Osteocyte (in vitro differentiated cells): ENCODE measurements around the gene TP73. TPM values are rescaled to one million over a fixed set of nuclear protein-coding genes. Genes with fewer than 3 reads are reported as not detected.

Source experiments
- DNase-seq: peaks from one replicate; pipeline ENCODE4 v3.0.0; 2021; ENCODE audit warnings: mixed read lengths; ENCODE audit not compliant: unreplicated experiment; ENCODE audit errors: extremely low spot score
- H3K27ac Mint-ChIP-seq: one replicate; pipeline ENCODE4 v1.8.0; 2021; ENCODE audit warnings: mild to moderate bottlenecking, mixed read lengths; ENCODE audit not compliant: unreplicated experiment
- H3K27me3 Mint-ChIP-seq: one replicate; pipeline ENCODE4 v1.8.0; 2021; ENCODE audit warnings: mixed read lengths; ENCODE audit not compliant: unreplicated experiment
- H3K36me3 Mint-ChIP-seq: one replicate; pipeline ENCODE4 v1.8.0; 2021; ENCODE audit warnings: mixed read lengths; ENCODE audit not compliant: unreplicated experiment
- H3K4me1 Mint-ChIP-seq: one replicate; pipeline ENCODE4 v1.8.0; 2021; ENCODE audit warnings: mixed read lengths; ENCODE audit not compliant: unreplicated experiment
- H3K4me3 Mint-ChIP-seq: one replicate; pipeline ENCODE4 v1.8.0; 2021; ENCODE audit warnings: mild to moderate bottlenecking, moderate library complexity, mixed read lengths; ENCODE audit not compliant: unreplicated experiment
- H3K9me3 Mint-ChIP-seq: one replicate; pipeline ENCODE4 v1.8.0; 2021; ENCODE audit warnings: mixed read lengths; ENCODE audit not compliant: unreplicated experiment
- total RNA-seq: library from RNA; stranded (reverse); gene quantifications from 2 replicates; pipeline ENCODE4 v1.2.1, GENCODE V29; 2021
- TF ChIP-seq, protein P1 (sequence below): fragments of 200-600 bp; sonication (generic); IDR thresholded peaks from 2 replicates; pipeline ENCODE4 v1.5.0; 2021; ENCODE audit warnings: antibody characterized with exemption, mild to moderate bottlenecking, moderate library complexity

Gene TP73
- total RNA-seq, 1 donor from 2014 or later: 0.24 TPM

DNA sequence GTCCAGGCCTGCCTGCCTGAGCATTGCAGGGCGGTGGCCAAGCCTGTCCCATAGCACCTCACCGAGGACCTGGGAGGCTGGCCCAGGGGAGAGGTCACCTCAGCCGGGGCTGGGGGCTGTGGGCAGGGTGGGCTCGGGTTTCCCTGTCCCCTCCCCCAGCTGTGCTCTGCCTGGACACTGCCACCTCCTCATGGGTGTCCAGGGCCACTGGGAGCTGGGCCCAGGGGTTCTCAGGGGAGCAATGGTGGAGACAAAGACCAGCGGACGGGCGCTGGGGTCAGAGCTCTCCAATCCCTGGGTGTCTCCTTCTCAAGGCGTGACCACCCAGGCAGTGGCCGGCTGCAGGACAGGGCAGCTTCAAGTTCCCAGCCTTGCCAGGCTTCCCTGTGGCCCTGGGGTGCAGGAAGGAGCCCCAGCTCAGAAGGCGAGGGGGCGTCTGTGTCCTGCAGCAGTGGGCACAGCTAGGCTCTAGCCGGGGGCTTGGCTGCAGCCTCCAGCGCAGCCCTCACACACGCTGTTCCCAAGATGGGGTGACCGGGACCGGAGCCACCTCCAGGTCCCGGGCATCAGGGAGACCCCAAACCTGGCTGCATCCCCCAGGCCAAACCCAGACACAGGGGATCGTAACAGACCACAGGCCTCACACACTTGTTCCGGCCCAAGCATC, 29.0 kb downstream of the TP73 start:
- no peak overlapping the region for H3K27ac Mint-ChIP-seq
- DNase-seq: no peak
- H3K4me3 Mint-ChIP-seq: no peak overlapping the region
- H3K4me1 Mint-ChIP-seq: no peaks in the 10 kb centered on the region
- no peaks in the 10 kb centered on the region for H3K36me3 Mint-ChIP-seq
- peaks cover 9% of the 10 kb centered on the region for H3K27me3 Mint-ChIP-seq
- no peaks in the 10 kb centered on the region for H3K9me3 Mint-ChIP-seq
- TF ChIP-seq, protein P1, sequence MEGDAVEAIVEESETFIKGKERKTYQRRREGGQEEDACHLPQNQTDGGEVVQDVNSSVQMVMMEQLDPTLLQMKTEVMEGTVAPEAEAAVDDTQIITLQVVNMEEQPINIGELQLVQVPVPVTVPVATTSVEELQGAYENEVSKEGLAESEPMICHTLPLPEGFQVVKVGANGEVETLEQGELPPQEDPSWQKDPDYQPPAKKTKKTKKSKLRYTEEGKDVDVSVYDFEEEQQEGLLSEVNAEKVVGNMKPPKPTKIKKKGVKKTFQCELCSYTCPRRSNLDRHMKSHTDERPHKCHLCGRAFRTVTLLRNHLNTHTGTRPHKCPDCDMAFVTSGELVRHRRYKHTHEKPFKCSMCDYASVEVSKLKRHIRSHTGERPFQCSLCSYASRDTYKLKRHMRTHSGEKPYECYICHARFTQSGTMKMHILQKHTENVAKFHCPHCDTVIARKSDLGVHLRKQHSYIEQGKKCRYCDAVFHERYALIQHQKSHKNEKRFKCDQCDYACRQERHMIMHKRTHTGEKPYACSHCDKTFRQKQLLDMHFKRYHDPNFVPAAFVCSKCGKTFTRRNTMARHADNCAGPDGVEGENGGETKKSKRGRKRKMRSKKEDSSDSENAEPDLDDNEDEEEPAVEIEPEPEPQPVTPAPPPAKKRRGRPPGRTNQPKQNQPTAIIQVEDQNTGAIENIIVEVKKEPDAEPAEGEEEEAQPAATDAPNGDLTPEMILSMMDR: no peak

DNA sequence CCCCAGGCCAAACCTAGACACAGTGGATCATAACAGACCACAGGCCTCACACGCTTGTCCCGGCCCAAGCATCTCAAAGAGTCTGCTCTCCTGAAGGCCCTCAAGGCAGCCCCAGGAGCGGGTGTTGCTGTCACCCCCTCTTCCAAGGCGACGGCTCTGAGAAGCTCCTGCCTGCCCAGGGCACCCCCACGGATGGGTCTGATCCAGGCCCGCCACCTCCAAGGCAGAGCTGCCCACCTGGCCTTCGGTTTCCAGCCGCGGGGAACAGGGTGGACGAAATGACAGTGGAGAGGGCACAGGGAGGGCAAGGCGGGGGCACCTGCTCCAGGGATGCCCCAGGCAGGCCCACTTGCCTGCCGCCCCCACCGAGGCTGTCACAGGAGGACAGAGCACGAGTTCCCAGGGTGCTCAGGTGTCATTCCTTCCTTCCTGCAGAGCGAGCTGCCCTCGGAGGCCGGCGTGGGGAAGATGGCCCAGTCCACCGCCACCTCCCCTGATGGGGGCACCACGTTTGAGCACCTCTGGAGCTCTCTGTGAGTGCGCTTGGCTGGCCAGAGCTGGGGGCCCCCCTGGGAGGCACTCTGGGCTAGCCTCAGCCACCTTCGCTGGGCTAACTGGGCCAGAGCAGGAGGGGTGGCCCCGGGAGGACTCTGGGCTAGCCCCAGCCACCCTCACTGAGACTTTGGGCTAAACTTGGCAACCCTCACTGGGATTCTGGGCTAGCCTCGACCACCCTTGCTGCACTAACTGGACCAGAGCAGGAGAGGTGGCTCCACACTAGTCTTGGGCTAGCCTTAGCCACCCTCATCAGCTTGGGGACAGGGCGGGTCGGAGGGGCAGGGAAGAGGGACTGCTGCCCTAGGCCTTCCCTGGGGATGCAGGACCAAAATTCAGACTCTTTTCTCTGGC, 29.8 kb downstream of the TP73 start:
- Mint-ChIP-seq H3K4me3 (no peak overlapping the region), H3K27ac (no peak overlapping the region), H3K36me3 (no peaks in the 10 kb centered on the region), H3K9me3 (no peaks in the 10 kb centered on the region), H3K4me1 (no peaks in the 10 kb centered on the region), H3K27me3 (peaks cover 9% of the 10 kb centered on the region)
- TF ChIP-seq, protein P1: no peak
- DNase-seq: no peak

GRCh38 chr1:3683197-3683596, 30.9 kb downstream of the TP73 start:
- no peak overlapping the region for H3K4me3 Mint-ChIP-seq
- no peaks in the 10 kb centered on the region for H3K36me3 Mint-ChIP-seq
- H3K9me3 Mint-ChIP-seq: no peaks in the 10 kb centered on the region
- no peak for DNase-seq
- H3K27ac Mint-ChIP-seq: no peak overlapping the region
- H3K27me3 Mint-ChIP-seq: peaks cover 9% of the 10 kb centered on the region
- TF ChIP-seq, protein P1: no peak
- peaks cover under 1% of the 10 kb centered on the region for H3K4me1 Mint-ChIP-seq

DNA sequence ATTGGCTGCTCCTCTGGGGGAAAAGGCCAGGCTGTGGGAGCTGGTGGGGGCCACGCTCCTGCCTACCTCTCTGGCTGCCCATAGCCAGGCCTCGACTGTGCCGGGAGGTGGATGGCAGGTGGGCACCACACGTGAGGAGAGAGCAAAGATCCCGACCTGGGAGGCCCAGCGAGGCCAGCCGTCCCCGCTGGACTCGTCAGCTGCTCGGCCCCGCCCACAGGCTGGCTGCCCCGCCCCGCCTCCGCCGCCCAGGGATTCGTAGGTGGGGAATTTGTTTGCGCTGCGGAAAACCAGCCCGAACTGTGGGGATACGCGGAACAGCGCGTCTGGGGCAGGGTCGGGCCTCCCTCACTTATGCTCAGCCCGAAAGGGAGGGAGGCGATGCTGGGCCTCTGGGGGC, 31.7 kb downstream of the TP73 start:
- Mint-ChIP-seq H3K36me3 (no peaks in the 10 kb centered on the region), H3K4me3 (no peak overlapping the region), H3K27ac (no peak overlapping the region), H3K27me3 (peaks cover 9% of the 10 kb centered on the region), H3K9me3 (no peaks in the 10 kb centered on the region), H3K4me1 (peaks cover 6% of the 10 kb centered on the region)
- TF ChIP-seq, protein P1: no peak
- no peak for DNase-seq

DNA sequence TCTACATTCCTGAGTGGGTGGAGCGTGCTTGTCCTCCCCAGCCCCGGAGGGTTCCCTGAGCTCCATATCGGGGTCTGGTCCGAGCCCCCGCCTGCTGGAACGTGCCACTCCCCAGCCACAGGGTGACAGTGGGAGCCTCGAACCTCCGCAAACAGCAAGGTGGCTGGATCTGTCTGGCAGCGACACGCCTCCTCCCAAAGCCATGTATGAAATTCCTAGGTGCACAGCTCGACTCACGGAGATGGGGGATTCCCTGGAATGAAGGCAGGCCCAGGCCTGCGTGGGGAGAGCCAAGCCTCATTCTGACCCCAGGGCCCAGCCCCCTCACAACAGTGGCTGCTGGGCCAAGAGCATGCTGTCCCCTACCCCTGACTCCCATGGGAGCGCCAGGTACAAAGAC, 32.9 kb downstream of the TP73 start:
- no peaks in the 10 kb centered on the region for H3K27me3 Mint-ChIP-seq
- TF ChIP-seq, protein P1: no peak
- H3K27ac Mint-ChIP-seq: no peak overlapping the region
- H3K4me1 Mint-ChIP-seq: peaks cover 11% of the 10 kb centered on the region
- H3K4me3 Mint-ChIP-seq: no peak overlapping the region
- no peaks in the 10 kb centered on the region for H3K36me3 Mint-ChIP-seq
- no peak for DNase-seq
- H3K9me3 Mint-ChIP-seq: no peaks in the 10 kb centered on the region
